BE2C (cell line): Measurements from ENCODE around the gene EVX2.

ENCODE experiments used
- DNase-seq: peaks from one replicate; pipeline ENCODE4 v3.0.0-alpha.2; 2020
- H3K27me3 ChIP-seq: fragments of 250-450 bp; sonication (Bioruptor Pico); 2 replicates; pipeline ENCODE4 v1.5.1; 2020; ENCODE audit warnings: mild to moderate bottlenecking
- H3K36me3 ChIP-seq: fragments of 250-450 bp; sonication (Bioruptor Pico); 2 replicates; pipeline ENCODE4 v1.5.1; 2020; ENCODE audit warnings: mild to moderate bottlenecking
- H3K4me1 ChIP-seq: fragments of 250-450 bp; sonication (Bioruptor Pico); 2 replicates; pipeline ENCODE4 v1.5.1; 2020
- H3K4me3 ChIP-seq: 2 replicates; pipeline ENCODE4 v1.5.1; 2011; ENCODE audit warnings: low read depth, low read length
- H3K9me3 ChIP-seq: fragments of 250-450 bp; sonication (Bioruptor Pico); 2 replicates; pipeline ENCODE4 v1.5.1; 2020
- TF ChIP-seq, protein P1 (sequence below): IDR thresholded peaks from 2 replicates; pipeline ENCODE4 v1.5.1; 2012; ENCODE audit warnings: mild to moderate bottlenecking, low read depth, low read length

The EVX2 gene

DNA sequence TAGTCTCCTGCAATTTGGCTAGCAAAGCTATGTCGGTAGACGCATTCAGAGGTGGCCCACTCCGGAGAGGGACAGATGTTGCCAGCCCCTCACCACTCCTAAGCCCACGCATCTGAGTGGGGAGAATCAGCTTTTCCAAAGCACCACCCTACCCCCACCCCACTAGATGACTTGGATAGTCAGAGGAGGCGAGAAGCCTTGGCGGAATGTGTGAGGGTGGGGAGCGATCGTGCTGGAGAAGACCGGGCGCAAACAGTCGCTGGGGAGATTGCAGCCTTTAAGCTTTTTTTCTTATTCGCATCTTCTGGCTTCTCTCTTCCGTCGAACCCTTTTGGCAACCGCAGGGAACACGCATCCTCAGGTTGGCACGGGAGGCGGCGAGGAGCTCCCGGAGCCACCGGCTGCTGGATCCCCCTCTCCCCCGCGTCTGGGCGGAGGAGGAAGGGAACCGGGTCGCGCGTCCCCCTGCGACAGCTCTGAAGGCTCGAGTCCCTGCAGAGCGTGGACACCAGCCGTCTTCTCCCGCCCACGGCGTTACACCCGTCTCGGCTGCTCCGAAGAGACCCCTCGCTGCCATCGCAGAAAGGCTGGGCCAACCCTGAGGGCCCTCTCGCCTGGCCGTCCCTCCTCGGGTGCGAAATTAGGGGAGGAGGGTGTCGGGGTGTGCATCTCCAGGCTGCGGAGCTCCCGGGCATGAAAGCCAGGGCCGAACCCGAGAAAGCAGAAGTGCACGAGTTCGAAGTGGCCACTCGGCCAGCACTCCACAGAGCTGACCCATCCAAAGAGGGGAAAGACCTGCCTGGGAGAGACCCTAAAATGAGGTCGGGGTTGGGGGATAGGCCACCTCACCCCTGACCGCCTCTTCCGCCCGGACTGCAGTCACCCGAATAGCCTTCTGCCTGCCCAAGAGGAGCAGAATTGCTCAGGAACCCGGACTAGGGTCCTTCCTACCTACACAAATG lies 12.2 kb downstream of the EVX2 start:
- TF ChIP-seq, protein P1, sequence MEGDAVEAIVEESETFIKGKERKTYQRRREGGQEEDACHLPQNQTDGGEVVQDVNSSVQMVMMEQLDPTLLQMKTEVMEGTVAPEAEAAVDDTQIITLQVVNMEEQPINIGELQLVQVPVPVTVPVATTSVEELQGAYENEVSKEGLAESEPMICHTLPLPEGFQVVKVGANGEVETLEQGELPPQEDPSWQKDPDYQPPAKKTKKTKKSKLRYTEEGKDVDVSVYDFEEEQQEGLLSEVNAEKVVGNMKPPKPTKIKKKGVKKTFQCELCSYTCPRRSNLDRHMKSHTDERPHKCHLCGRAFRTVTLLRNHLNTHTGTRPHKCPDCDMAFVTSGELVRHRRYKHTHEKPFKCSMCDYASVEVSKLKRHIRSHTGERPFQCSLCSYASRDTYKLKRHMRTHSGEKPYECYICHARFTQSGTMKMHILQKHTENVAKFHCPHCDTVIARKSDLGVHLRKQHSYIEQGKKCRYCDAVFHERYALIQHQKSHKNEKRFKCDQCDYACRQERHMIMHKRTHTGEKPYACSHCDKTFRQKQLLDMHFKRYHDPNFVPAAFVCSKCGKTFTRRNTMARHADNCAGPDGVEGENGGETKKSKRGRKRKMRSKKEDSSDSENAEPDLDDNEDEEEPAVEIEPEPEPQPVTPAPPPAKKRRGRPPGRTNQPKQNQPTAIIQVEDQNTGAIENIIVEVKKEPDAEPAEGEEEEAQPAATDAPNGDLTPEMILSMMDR = no peak
- Histone ChIP-seq H3K27me3 (no peaks in the 10 kb centered on the region), H3K4me1 (no peaks in the 10 kb centered on the region), H3K9me3 (no peaks in the 10 kb centered on the region), H3K36me3 (no peaks in the 10 kb centered on the region), H3K4me3 (no peak overlapping the region)
- no peak for DNase-seq

DNA sequence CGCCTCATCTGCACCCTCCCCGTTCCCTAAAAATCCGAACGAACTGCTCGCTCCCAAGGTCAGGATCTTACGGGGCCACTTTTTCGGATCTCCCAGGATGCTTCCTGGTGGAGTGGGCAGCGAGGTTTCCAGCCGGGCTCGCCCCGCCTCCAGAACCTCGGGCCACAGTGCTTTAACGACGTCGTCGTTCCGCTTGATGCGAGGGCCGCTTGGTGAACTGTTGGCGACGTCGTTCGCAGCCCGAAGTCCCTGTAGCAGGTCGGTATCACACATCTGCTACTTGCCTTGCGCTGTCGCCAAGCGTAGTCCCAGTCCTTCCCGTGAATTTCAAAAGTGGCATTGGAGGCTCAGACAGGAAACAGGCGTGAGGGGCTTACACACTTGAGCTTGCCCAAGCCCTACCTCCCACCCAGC lies 15.3 kb downstream of the EVX2 start:
- Histone ChIP-seq H3K27me3 (no peaks in the 10 kb centered on the region), H3K4me3 (no peak overlapping the region)
- TF ChIP-seq, protein P1 = no peak

DNA sequence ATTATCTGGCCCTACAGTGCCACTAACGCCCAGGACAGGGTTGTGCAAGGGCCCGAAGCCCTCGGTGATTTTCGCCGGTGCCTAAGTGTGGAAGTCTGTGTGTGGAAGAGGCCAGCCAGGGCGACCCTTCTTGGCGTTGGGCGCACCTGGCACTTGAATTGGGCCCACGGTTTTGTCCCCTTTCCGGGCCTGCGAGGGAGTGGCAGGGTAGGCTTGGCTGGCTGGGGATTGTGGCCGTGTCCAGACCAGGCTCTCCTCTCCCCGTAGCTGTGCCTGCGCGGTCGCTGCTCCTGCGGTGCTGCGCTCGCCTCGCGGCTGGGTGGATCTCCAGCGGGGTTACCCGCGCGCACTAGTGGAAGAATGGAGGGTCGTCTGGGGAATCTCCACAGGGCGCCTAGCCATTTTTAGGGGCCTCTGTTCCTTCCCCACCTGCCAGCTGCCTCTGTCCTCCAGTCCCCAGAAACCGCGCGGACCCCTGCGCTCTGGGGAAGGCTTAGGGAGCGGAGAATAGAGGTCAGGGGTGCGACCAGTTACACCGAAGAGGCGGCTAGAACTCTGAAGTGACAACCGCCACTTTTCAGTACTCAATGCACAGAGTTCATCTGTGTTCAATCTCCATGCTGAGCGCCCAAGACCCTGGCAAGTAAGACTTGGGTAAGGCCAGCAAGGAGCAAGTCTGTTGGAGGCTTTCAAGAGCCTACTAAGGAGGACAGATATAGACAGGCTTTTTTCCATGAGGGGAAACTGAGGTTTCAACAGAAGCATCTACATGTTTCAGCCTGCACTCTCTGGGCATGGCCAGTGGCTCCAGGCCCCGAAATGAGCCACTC lies 16.0 kb downstream of the EVX2 start:
- no peaks in the 10 kb centered on the region for H3K4me1 ChIP-seq
- TF ChIP-seq, protein P1 = no peak
- H3K9me3 ChIP-seq = no peaks in the 10 kb centered on the region
- no peak overlapping the region for H3K4me3 ChIP-seq
- no peaks in the 10 kb centered on the region for H3K36me3 ChIP-seq
- DNase-seq = no peak
- H3K27me3 ChIP-seq = no peaks in the 10 kb centered on the region

More for the DNA sequence above, 15.3 kb downstream of the EVX2 start:
- Histone ChIP-seq H3K9me3 (no peaks in the 10 kb centered on the region), H3K36me3 (no peaks in the 10 kb centered on the region), H3K4me1 (no peaks in the 10 kb centered on the region)
- DNase-seq = no peak

DNA sequence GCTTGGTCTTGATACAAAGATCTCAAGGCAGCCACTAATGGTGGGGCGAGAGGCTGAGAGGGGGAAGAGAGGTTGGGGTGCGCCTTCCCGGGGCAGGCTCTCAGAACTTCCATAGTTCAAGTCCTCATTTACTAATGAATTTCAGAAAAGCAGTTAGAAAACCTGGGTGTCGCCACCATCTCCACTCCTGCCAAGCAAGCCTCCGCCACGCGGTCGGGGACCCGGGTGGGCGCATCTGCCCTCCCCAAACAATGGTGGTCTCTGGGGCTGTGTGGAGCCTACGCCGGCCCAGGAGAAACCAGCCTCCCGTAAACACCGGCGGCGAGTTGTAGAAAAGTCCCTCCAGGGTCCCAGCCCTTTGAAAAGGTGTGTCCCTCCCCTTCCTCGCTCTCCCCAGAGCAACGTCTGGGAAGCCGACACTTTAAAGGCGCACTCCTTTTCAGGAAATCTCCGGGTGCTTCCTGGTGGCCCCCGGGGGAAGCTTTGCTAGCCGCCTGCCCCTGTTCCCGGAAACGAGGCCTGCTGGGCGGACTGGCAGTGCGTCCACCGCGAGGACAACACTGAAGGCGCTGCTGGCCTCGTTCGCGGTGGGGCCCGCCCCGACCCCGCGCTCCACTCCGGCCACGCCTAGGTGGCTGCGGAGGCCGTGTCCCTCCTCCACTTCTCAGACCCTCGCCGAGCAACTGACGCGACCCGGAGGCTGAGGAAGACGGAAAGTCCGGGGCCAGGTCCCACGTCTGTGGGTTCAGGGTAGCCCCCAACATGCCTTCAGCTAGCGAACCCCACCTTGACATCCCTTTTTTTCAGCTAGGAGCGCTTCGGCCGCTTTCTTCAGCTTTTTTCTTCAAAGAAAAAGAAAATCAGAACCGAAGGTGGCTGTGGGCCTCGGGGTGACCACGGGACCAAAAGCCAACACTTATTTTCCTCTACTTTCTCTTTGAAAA lies 16.8 kb downstream of the EVX2 start:
- Histone ChIP-seq H3K4me3 (no peak overlapping the region), H3K4me1 (no peaks in the 10 kb centered on the region), H3K9me3 (no peaks in the 10 kb centered on the region), H3K27me3 (no peaks in the 10 kb centered on the region), H3K36me3 (no peaks in the 10 kb centered on the region)
- DNase-seq = no peak
- TF ChIP-seq, protein P1 = no peak

DNA sequence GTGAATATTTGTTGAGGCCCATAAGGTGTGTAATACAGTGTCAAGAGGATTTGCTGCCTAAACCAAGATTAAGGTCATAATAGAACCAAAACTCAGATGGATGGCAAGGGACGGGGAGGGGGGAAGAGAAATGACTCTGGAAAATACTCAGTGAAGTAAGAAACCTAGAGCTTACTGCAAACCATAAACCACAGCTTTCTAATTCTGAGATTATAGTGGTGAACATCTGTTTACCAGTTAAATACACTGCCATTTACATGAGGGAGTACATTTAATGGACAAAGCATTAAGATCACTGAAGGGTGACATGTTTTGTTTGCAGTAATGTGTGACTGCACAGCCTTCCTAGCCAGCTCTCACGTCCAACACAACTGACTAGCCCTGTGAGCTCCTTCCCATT lies 19.8 kb downstream of the EVX2 start:
- no peak overlapping the region for H3K4me3 ChIP-seq
- no peaks in the 10 kb centered on the region for H3K27me3 ChIP-seq
- no peaks in the 10 kb centered on the region for H3K9me3 ChIP-seq
- H3K36me3 ChIP-seq = no peaks in the 10 kb centered on the region
- TF ChIP-seq, protein P1 = no peak
- no peaks in the 10 kb centered on the region for H3K4me1 ChIP-seq
- DNase-seq = no peak
